ENCODE measurements around the gene HIBADH. TPM values are rescaled to one million over a fixed set of nuclear protein-coding genes. Genes with fewer than 3 reads are reported as not detected.

Gene HIBADH
- total and polyA plus RNA-seq, 9 of the 15 experiments (the other 6 are each of a cell fraction or from before 2014, with no cell fraction given): 10.7 to 67.8 (median 36.9) TPM

DNA sequence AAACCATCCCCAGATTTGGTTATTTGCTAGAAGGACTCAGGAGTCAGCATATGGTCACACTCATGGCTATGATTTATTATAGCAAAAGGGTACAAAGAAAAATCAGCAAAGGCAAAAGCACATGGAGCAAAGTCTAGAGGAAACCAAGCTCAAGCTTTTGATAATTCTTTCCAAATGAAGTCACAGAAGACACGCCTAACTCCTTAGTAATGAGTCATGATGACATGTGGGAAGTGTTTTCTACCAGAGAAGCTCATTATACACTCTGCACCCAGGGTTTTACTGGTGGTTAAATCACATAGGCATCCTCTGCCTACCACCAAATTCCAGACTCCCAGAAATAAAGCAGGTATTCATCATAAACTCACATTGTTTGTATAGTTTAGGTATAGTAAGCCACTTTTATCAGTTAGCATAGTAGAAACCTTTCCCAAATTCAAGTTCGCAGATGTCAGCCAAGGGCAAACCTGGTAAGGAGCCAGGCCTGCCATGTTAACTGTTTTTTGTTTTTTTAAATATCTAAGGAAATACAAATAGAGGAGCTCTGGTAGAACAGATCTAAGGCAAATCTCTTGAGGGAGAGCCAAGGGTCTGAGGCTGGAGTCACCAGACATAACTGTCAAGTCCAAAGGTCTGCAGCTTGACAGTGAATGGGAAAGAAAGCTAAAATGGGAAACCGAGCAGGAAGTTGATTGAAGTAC is 15.4 kb upstream of the HIBADH start (continued):
- TF ChIP-seq, protein P1, sequence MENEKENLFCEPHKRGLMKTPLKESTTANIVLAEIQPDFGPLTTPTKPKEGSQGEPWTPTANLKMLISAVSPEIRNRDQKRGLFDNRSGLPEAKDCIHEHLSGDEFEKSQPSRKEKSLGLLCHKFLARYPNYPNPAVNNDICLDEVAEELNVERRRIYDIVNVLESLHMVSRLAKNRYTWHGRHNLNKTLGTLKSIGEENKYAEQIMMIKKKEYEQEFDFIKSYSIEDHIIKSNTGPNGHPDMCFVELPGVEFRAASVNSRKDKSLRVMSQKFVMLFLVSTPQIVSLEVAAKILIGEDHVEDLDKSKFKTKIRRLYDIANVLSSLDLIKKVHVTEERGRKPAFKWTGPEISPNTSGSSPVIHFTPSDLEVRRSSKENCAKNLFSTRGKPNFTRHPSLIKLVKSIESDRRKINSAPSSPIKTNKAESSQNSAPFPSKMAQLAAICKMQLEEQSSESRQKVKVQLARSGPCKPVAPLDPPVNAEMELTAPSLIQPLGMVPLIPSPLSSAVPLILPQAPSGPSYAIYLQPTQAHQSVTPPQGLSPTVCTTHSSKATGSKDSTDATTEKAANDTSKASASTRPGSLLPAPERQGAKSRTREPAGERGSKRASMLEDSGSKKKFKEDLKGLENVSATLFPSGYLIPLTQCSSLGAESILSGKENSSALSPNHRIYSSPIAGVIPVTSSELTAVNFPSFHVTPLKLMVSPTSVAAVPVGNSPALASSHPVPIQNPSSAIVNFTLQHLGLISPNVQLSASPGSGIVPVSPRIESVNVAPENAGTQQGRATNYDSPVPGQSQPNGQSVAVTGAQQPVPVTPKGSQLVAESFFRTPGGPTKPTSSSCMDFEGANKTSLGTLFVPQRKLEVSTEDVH (IDR thresholded peaks at IDR 0.05; ENCODE audit: low read depth, partially characterized antibody): no peak
- TF ChIP-seq, protein P2, sequence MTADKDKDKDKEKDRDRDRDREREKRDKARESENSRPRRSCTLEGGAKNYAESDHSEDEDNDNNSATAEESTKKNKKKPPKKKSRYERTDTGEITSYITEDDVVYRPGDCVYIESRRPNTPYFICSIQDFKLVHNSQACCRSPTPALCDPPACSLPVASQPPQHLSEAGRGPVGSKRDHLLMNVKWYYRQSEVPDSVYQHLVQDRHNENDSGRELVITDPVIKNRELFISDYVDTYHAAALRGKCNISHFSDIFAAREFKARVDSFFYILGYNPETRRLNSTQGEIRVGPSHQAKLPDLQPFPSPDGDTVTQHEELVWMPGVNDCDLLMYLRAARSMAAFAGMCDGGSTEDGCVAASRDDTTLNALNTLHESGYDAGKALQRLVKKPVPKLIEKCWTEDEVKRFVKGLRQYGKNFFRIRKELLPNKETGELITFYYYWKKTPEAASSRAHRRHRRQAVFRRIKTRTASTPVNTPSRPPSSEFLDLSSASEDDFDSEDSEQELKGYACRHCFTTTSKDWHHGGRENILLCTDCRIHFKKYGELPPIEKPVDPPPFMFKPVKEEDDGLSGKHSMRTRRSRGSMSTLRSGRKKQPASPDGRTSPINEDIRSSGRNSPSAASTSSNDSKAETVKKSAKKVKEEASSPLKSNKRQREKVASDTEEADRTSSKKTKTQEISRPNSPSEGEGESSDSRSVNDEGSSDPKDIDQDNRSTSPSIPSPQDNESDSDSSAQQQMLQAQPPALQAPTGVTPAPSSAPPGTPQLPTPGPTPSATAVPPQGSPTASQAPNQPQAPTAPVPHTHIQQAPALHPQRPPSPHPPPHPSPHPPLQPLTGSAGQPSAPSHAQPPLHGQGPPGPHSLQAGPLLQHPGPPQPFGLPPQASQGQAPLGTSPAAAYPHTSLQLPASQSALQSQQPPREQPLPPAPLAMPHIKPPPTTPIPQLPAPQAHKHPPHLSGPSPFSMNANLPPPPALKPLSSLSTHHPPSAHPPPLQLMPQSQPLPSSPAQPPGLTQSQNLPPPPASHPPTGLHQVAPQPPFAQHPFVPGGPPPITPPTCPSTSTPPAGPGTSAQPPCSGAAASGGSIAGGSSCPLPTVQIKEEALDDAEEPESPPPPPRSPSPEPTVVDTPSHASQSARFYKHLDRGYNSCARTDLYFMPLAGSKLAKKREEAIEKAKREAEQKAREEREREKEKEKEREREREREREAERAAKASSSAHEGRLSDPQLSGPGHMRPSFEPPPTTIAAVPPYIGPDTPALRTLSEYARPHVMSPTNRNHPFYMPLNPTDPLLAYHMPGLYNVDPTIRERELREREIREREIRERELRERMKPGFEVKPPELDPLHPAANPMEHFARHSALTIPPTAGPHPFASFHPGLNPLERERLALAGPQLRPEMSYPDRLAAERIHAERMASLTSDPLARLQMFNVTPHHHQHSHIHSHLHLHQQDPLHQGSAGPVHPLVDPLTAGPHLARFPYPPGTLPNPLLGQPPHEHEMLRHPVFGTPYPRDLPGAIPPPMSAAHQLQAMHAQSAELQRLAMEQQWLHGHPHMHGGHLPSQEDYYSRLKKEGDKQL (CRISPR knock-in tag; IDR thresholded peaks at IDR 0.05; ENCODE audit: borderline replicate concordance): no peak
- no peak for TF ChIP-seq MCM5 (IDR thresholded peaks at IDR 0.05; ENCODE audit: low read depth)
- peak; percentile 89 for TF ChIP-seq ATF3 (IDR thresholded peaks at IDR 0.05)
- no peak for TF ChIP-seq ATF3 (CRISPR knock-in tag; conservative IDR thresholded peaks at IDR 0.05)
- no peak; the same call in 1 of the 2 replicates for TF ChIP-seq NFATC3 (IDR thresholded peaks at IDR 0.05)
- TF ChIP-seq MEF2D (tag; conservative IDR thresholded peaks at IDR 0.05; ENCODE audit: low read depth): no peak
- TF ChIP-seq TBL1XR1 (IDR thresholded peaks at IDR 0.05; ENCODE audit: low read length in 2 of 2): no peak
- 0 out of 2 replicates have a peak, but pooled peaks have one; percentile 18 for TF ChIP-seq DMBX1 (CRISPR knock-in tag; IDR thresholded peaks at IDR 0.05; ENCODE audit: borderline replicate concordance)
- TF ChIP-seq, protein P3, sequence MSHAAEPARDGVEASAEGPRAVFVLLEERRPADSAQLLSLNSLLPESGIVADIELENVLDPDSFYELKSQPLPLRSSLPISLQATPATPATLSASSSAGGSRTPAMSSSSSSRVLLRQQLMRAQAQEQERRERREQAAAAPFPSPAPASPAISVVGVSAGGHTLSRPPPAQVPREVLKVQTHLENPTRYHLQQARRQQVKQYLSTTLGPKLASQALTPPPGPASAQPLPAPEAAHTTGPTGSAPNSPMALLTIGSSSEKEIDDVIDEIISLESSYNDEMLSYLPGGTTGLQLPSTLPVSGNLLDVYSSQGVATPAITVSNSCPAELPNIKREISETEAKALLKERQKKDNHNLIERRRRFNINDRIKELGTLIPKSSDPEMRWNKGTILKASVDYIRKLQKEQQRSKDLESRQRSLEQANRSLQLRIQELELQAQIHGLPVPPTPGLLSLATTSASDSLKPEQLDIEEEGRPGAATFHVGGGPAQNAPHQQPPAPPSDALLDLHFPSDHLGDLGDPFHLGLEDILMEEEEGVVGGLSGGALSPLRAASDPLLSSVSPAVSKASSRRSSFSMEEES (CRISPR knock-in tag; IDR thresholded peaks at IDR 0.05): no peak
- TF ChIP-seq ZNF449 (CRISPR knock-in tag; IDR thresholded peaks at IDR 0.05): no peak
